H9 (cell line): ENCODE data around the gene EPHB6. TPM values are rescaled to one million over a fixed set of nuclear protein-coding genes. Genes with fewer than 3 reads are reported as not detected.

ENCODE experiments used
- DNase-seq: peaks from one replicate; pipeline ENCODE4 v3.0.0-alpha.2; 2017
- H2AFZ ChIP-seq: one replicate; pipeline ENCODE4 v1.6.1; 2013; ENCODE audit warnings: mild to moderate bottlenecking, low read length, control low read depth, moderate library complexity
- H2AK5ac ChIP-seq: 2 replicates; pipeline ENCODE4 v1.6.1; 2013; ENCODE audit warnings: low read length, control low read depth, mixed read lengths; ENCODE audit not compliant: insufficient read length
- H2BK120ac ChIP-seq: one replicate; pipeline ENCODE4 v1.6.1; 2013; ENCODE audit warnings: low read depth, mild to moderate bottlenecking, low read length, control low read depth, inconsistent platforms; ENCODE audit not compliant: poor library complexity, severe bottlenecking
- H2BK12ac ChIP-seq: 2 replicates; pipeline ENCODE4 v1.6.1; 2013; ENCODE audit warnings: low read length, control low read depth, mixed read lengths, low read depth; ENCODE audit not compliant: insufficient read length
- H2BK15ac ChIP-seq: 2 replicates; pipeline ENCODE4 v1.6.1; 2013; ENCODE audit warnings: low read depth, low read length, control low read depth
- H2BK20ac ChIP-seq: one replicate; pipeline ENCODE4 v1.6.1; 2013; ENCODE audit warnings: low read depth, mild to moderate bottlenecking, low read length, control low read depth, inconsistent platforms; ENCODE audit not compliant: poor library complexity, severe bottlenecking
- H2BK5ac ChIP-seq: 2 replicates; pipeline ENCODE4 v1.6.1; 2013; ENCODE audit warnings: low read length, control low read depth, mixed read lengths; ENCODE audit not compliant: insufficient read length
- H3K14ac ChIP-seq: 2 replicates; pipeline ENCODE4 v1.6.1; 2013; ENCODE audit warnings: low read length, control low read depth; ENCODE audit not compliant: insufficient read depth
- H3K18ac ChIP-seq: 2 replicates; pipeline ENCODE4 v1.6.1; 2013; ENCODE audit warnings: low read depth, mild to moderate bottlenecking, mixed read lengths, low read length, control low read depth; ENCODE audit not compliant: insufficient read length
- H3K23ac ChIP-seq: 2 replicates; pipeline ENCODE4 v1.6.1; 2013; ENCODE audit warnings: low read length, control low read depth, mixed read lengths, low read depth; ENCODE audit not compliant: insufficient read length
- H3K23me2 ChIP-seq: 2 replicates; pipeline ENCODE4 v1.6.1; 2013; ENCODE audit warnings: low read depth, mild to moderate bottlenecking, mixed read lengths, low read length, control low read depth; ENCODE audit not compliant: insufficient read length, poor library complexity, severe bottlenecking
- H3K27ac ChIP-seq: 2 replicates; pipeline ENCODE4 v1.5.1; 2013; ENCODE audit warnings: low read length, control low read depth, mixed read lengths, low read depth; ENCODE audit not compliant: insufficient read length
- H3K27me3 ChIP-seq: 2 replicates; pipeline ENCODE4 v1.6.1; 2013; ENCODE audit warnings: low read length, control low read depth, inconsistent platforms; ENCODE audit not compliant: insufficient read depth
- H3K4ac ChIP-seq: 2 replicates; pipeline ENCODE4 v1.6.1; 2013; ENCODE audit warnings: low read depth, mild to moderate bottlenecking, control low read depth, inconsistent platforms, low read length, moderate library complexity
- H3K4me1 ChIP-seq: 2 replicates; pipeline ENCODE4 v1.6.1; 2013; ENCODE audit warnings: low read length, control low read depth, inconsistent platforms; ENCODE audit not compliant: insufficient read depth
- H3K4me2 ChIP-seq: 2 replicates; pipeline ENCODE4 v1.6.1; 2013; ENCODE audit warnings: low read length, control low read depth, mixed read lengths; ENCODE audit not compliant: insufficient read length, insufficient read depth
- H3K56ac ChIP-seq: 2 replicates; pipeline ENCODE4 v1.6.1; 2013; ENCODE audit warnings: low read depth, mild to moderate bottlenecking, mixed read lengths, low read length, control low read depth; ENCODE audit not compliant: insufficient read length
- H3K79me1 ChIP-seq: 2 replicates; pipeline ENCODE4 v1.6.1; 2013; ENCODE audit warnings: low read depth, mild to moderate bottlenecking, moderate library complexity, low read length, control low read depth, inconsistent platforms; ENCODE audit not compliant: insufficient read depth, poor library complexity, severe bottlenecking
- H3K79me2 ChIP-seq: 2 replicates; pipeline ENCODE4 v1.6.1; 2013; ENCODE audit warnings: low read length, control low read depth, inconsistent platforms; ENCODE audit not compliant: insufficient read depth
- H3K9ac ChIP-seq: 2 replicates; pipeline ENCODE4 v1.6.1; 2013; ENCODE audit warnings: low read length, control low read depth, mixed read lengths; ENCODE audit not compliant: insufficient read length; ENCODE audit errors: extremely low read depth
- H3K9me3 ChIP-seq: one replicate; pipeline ENCODE4 v1.6.1; 2013; ENCODE audit warnings: low read depth, low read length, inconsistent platforms; ENCODE audit not compliant: control insufficient read depth
- H3T11ph ChIP-seq: one replicate; pipeline ENCODE4 v1.6.1; 2013; ENCODE audit warnings: mild to moderate bottlenecking, low read length, control low read depth, inconsistent platforms
- H4K20me1 ChIP-seq: one replicate; pipeline ENCODE4 v1.6.1; 2013; ENCODE audit not compliant: control insufficient read depth, insufficient read length, insufficient read depth
- H4K5ac ChIP-seq: 2 replicates; pipeline ENCODE4 v1.6.1; 2013; ENCODE audit warnings: low read depth, mild to moderate bottlenecking, mixed read lengths, low read length, control low read depth; ENCODE audit not compliant: insufficient read length
- H4K8ac ChIP-seq: replicated peaks from 2 replicates; pipeline ENCODE4 v1.6.1; 2013; ENCODE audit warnings: low read length, control low read depth, mixed read lengths, low read depth; ENCODE audit not compliant: insufficient read length
- H4K91ac ChIP-seq: 2 replicates; pipeline ENCODE4 v1.6.1; 2013; ENCODE audit warnings: low read depth, mild to moderate bottlenecking, moderate library complexity, mixed read lengths, low read length, control low read depth; ENCODE audit not compliant: insufficient read length
- H3K27ac Mint-ChIP-seq, 3 experiments: 2 replicates in 2 of 3; 3 replicates in 1 of 3; pipeline ENCODE4 v1.8.0; 2020 to 2021; ENCODE audit warnings: mixed read lengths in 3 of 3, mild to moderate bottlenecking in 1 of 3, moderate library complexity in 1 of 3
- H3K27me3 Mint-ChIP-seq: 2 replicates; pipeline ENCODE4 v1.8.0; 2021; ENCODE audit warnings: low read depth, mild to moderate bottlenecking, moderate library complexity, mixed read lengths
- H3K36me3 Mint-ChIP-seq, 3 experiments: 2 replicates in 2 of 3; 3 replicates in 1 of 3; pipeline ENCODE4 v1.8.0; 2020 to 2021; ENCODE audit warnings: low read depth in 3 of 3, mixed read lengths in 3 of 3; ENCODE audit not compliant: insufficient read depth in 1 of 3
- H3K4me1 Mint-ChIP-seq, 2 experiments: 2 replicates each; pipeline ENCODE4 v1.8.0; 2020; ENCODE audit warnings: mixed read lengths in 2 of 2
- H3K4me3 Mint-ChIP-seq, 2 experiments: 2 replicates in 1 of 2; 3 replicates in 1 of 2; pipeline ENCODE4 v1.8.0; 2020 to 2021; ENCODE audit warnings: mild to moderate bottlenecking in 2 of 2, mixed read lengths in 2 of 2, moderate library complexity in 1 of 2
- H3K9me3 Mint-ChIP-seq, 2 experiments: 2 replicates in 1 of 2; 3 replicates in 1 of 2; pipeline ENCODE4 v1.8.0; 2020; ENCODE audit warnings: mild to moderate bottlenecking in 2 of 2, mixed read lengths in 2 of 2, moderate library complexity in 1 of 2
- CTCF ChIP-seq: fragments of 200-600 bp; sonication (generic); conservative IDR thresholded peaks from 3 replicates; pipeline ENCODE4 v1.8.0; 2021; ENCODE audit warnings: antibody characterized with exemption, mild to moderate bottlenecking
- WGBS: extraction: QIAGEN DNeasy Blood & Tissue Kit; methylation state at CpG from one replicate; pipeline ENCODE4 v1.1.7; 2013; ENCODE audit warnings: missing lambda C conversion rate, low lambda C conversion rate, mixed read lengths; ENCODE audit not compliant: insufficient read length; ENCODE audit errors: extremely low coverage; 5-methylcytosine and 5-hydroxymethylcytosine counted together
- total RNA-seq: library from RNA; stranded (reverse); gene quantifications from 2 replicates; pipeline ENCODE4 v1.2.1, GENCODE V29; 2021

The EPHB6 gene
- total RNA-seq, 1 experiment from 2014 or later, result 9.7 TPM

- no peaks in the 10 kb centered on the region for H3K4me1 ChIP-seq
- no peak overlapping the region for H2BK12ac ChIP-seq
- no peak overlapping the region for H3K27ac Mint-ChIP-seq
- H3K56ac ChIP-seq, result no peak overlapping the region
- 0 out of 5 replicates have a peak, but pooled peaks cover 0 to 3% of the 10 kb centered on the region in 2 experiments for H3K9me3 Mint-ChIP-seq
- H3T11ph ChIP-seq, result no peak overlapping the region
- no peak overlapping the region for H2BK120ac ChIP-seq
- H3K27me3 ChIP-seq, result no peaks in the 10 kb centered on the region
- H2BK5ac ChIP-seq, result no peak overlapping the region
- H4K5ac ChIP-seq, result no peak overlapping the region
- H3K9ac ChIP-seq, result no peak overlapping the region
- no peak overlapping the region for H2BK20ac ChIP-seq
- no peak overlapping the region for H2AFZ ChIP-seq
- no peaks in the 10 kb centered on the region for H3K9me3 ChIP-seq
- no peak overlapping the region for H3K14ac ChIP-seq
- peaks cover 15% of the 10 kb centered on the region for H3K27me3 Mint-ChIP-seq
- no peak overlapping the region for H4K8ac ChIP-seq
- no peak overlapping the region for H3K4me2 ChIP-seq
- H3K27ac ChIP-seq, result no peak overlapping the region
- H3K4ac ChIP-seq, result no peak overlapping the region
- no peak overlapping the region for H3K4me3 Mint-ChIP-seq
- no peaks in the 10 kb centered on the region for H4K20me1 ChIP-seq
- no peak overlapping the region for H2AK5ac ChIP-seq
- H3K36me3 Mint-ChIP-seq, result no peaks in the 10 kb centered on the region
- no peak overlapping the region for H2BK15ac ChIP-seq
- H3K18ac ChIP-seq, result no peak overlapping the region
- TF ChIP-seq CTCF, result no peak
- H3K79me1 ChIP-seq, result no peaks in the 10 kb centered on the region
- no peak overlapping the region for H3K23ac ChIP-seq
- WGBS, result no CpG with 5 or more reads among the region's 2 CpGs
- H4K91ac ChIP-seq, result no peak overlapping the region
- no peaks in the 10 kb centered on the region for H3K79me2 ChIP-seq
- no peak for DNase-seq
- H3K23me2 ChIP-seq, result no peaks in the 10 kb centered on the region
- H3K4me1 Mint-ChIP-seq, result peaks cover 4 to 7% of the 10 kb centered on the region in 2 experiments
These were observed 61.6 kb downstream of the EPHB6 start for GRCh38 chr7:142916508-142916907.
